Heart left ventricle (tissue), 16 donors: Measurements from ENCODE around the gene MT2A. TPM values are rescaled to one million over a fixed set of nuclear protein-coding genes. Genes with fewer than 3 reads are reported as not detected.
"Not testable (repeated sequence)": the region's sequence is repeated elsewhere in the genome, so short reads cannot be mapped to it uniquely, and the experiment has no call there.

ENCODE experiments used
- ATAC-seq, 4 donors: fragments of 200-7000 bp; cut with Tn5 transposase; one replicate each; pipeline ENCODE4 v1.9.1; 2020 to 2022; ENCODE audit warnings: moderate library complexity in 4 of 4, mild to moderate bottlenecking in 3 of 4, moderate number of reproducible peaks in 1 of 4
- DNase-seq, 5 donors: peaks; one replicate each; pipeline ENCODE4 v3.0.0-alpha.2; 2020
- H3K27ac ChIP-seq, 12 donors: fragments of 200-600 bp; sonication (generic) in 4 of 12; one replicate each; pipeline versions ENCODE4 v1.5.0 to v1.8.0; 2016 to 2022; ENCODE audit warnings: mild to moderate bottlenecking in 2 of 12
- H3K27me3 ChIP-seq, 9 donors: fragments of 200-600 bp; sonication (generic) in 2 of 9; one replicate each; pipeline versions ENCODE4 v1.5.1 to v1.8.0; 2016 to 2022; ENCODE audit warnings: mild to moderate bottlenecking in 3 of 9
- H3K36me3 ChIP-seq, 9 donors: fragments of 200-600 bp; sonication (generic) in 2 of 9; one replicate each; pipeline versions ENCODE4 v1.5.0 to v1.8.0; 2018 to 2022; ENCODE audit warnings: mild to moderate bottlenecking in 2 of 9
- H3K4me1 ChIP-seq, 12 donors: fragments of 200-600 bp; sonication (generic) in 4 of 12; one replicate each; pipeline versions ENCODE4 v1.5.0 to v1.8.0; 2016 to 2022; ENCODE audit warnings: mild to moderate bottlenecking in 3 of 12
- H3K4me3 ChIP-seq, 12 donors: fragments of 200-600 bp; sonication (generic) in 4 of 12; one replicate each; pipeline versions ENCODE4 v1.5.0 to v1.8.0; 2017 to 2022; ENCODE audit warnings: mild to moderate bottlenecking in 9 of 12, moderate library complexity in 4 of 12
- H3K9me3 ChIP-seq, 12 donors: fragments of 200-600 bp; sonication (generic) in 4 of 12; one replicate each; pipeline versions ENCODE4 v1.5.0 to v1.8.0; 2016 to 2022; ENCODE audit warnings: mild to moderate bottlenecking in 1 of 12
- POLR2A ChIP-seq, 2 donors: fragments of 450-650 bp; IDR thresholded peaks; one replicate each; pipeline ENCODE4 v1.6.1; 2017; ENCODE audit warnings: antibody characterized with exemption in 2 of 2, mild to moderate bottlenecking in 2 of 2, moderate library complexity in 2 of 2
- WGBS, 4 donors: extraction: QIAGEN DNeasy Blood & Tissue Kit in 2 of 4; methylation state at CpG; one replicate each; pipeline versions ENCODE4 v1.1.5 to v1.1.7; 2013 to 2018; 5-methylcytosine and 5-hydroxymethylcytosine counted together
- intact Hi-C, 10 donors: fragments of 100-400 bp; cut with DNase I; formaldehyde crosslinking; loops; one replicate each; pipeline versions ENCODE4 v1.11.1 to v1.14.2; 2022
- polyA plus RNA-seq, 2 donors: library from polyadenylated mRNA; stranded (reverse); fragments of 200-250 nt; gene quantifications; one replicate each; pipeline ENCODE4 v1.2.3, GENCODE V29; 2013
- total RNA-seq, 9 donors: library from RNA; depleted of rRNA in 2 of 9; stranded (reverse); fragments of >200 nt in 2 of 9; fragmentation: NEBNext Ultra II Directional in 3 of 9; extraction: Animal tissue kit (Norgen Biotek cat#: 25700) in 3 of 9; gene quantifications; one replicate each; pipeline versions ENCODE4 v1.1.0 to v1.2.4, GENCODE V29; 2016 to 2023
- TF ChIP-seq, protein P1 (sequence below), 12 donors: fragments of 200-600 bp; sonication (generic) in 4 of 12; IDR thresholded peaks; one replicate each; pipeline versions ENCODE4 v1.5.0 to v1.8.0; 2018 to 2022; ENCODE audit warnings: antibody characterized with exemption in 12 of 12, mild to moderate bottlenecking in 5 of 12
- donor health status: ischemic (EF 13 %, LVEDD 7.1; RV severe dilation, severe dysfunction).
- donor health status: healthy with polysubstance abuse.
- donor health status: DM: no; HTN: yes; CAD: no.
- donor health status: DM: no; HTN: no; CAD: no.
- donor health status: ischemic (EF 25% LVEDD 6.9; RV normal size, moderate dysfunction).
- donor health status: ischemic (EF 25% LVEDD 5.7; RV mildly dilated, moderate dysfunction).
- donor health status: healthy.
- donor health status: DM: yes; HTN: yes; CAD: no.
- donor health status: ischemic (EF 35%, LVEDD 5.7; RV mildly dilated, moderate dysfunction).
- donor health status: nonischemic (EF 11% LVEDD 7.7; RV severe dilation, severe dysfunction).
- donor health status: DM: yes; HTN: yes; CAD: no.
- donor health status: PGD.
- donor health status: ischemic (EF 29% LVEDD 5.4; RV normal size, mild dysfunction).
- donor health status: nonischemic (EF 23%, LVEDD 6.1; RV moderate dilation, normal function).

MT2A gene
- total and polyA plus RNA-seq, 11 donors: 44.3 to 318 (median 125) TPM

DNA sequence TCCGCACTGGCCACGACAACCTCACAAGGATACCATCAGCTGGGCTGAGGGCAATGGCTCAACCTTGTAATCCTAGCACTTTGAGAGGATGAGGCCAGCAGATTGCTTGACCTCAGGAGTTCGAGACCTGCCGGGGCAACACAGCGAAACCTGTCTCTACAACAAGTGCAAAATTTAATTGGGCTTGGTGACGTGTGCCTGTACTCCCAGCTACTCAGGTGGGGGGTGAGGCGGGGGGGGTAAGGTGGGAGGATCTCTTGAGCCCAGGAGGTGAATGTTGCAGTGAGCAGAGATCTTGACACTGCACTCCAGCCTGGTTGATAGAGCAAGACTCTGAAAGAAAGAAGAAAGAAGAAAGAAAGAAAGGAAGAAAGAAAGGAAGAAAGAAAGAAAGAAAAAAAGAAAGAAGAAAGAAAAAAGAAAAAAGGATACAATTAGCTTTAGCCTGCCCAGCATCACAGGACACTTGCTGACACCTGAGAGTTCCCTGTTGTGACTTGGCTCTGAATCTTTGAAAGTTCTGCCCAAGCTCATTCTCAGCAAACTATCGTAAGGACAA is 12.0 kb downstream of the MT2A start:
- 77 to 92% (median 89%) methylated on average over 7 to 8 of the region's 8 CpGs for WGBS, 4 donors
- intact Hi-C loops: no loop called here
- Histone ChIP-seq H3K4me1 (peaks cover 0 to 40% (median 17%) of the 10 kb centered on the region in 12 donors), H3K4me3 (no peak overlapping the region), H3K9me3 (no peaks in the 10 kb centered on the region), H3K36me3 (no peaks in the 10 kb centered on the region), H3K27me3 (peaks cover 0 to 11% (median 0%) of the 10 kb centered on the region in 9 donors), H3K27ac (no peak overlapping the region)
- ATAC-seq: no peak
- DNase-seq: no peak
- TF ChIP-seq, protein P1, sequence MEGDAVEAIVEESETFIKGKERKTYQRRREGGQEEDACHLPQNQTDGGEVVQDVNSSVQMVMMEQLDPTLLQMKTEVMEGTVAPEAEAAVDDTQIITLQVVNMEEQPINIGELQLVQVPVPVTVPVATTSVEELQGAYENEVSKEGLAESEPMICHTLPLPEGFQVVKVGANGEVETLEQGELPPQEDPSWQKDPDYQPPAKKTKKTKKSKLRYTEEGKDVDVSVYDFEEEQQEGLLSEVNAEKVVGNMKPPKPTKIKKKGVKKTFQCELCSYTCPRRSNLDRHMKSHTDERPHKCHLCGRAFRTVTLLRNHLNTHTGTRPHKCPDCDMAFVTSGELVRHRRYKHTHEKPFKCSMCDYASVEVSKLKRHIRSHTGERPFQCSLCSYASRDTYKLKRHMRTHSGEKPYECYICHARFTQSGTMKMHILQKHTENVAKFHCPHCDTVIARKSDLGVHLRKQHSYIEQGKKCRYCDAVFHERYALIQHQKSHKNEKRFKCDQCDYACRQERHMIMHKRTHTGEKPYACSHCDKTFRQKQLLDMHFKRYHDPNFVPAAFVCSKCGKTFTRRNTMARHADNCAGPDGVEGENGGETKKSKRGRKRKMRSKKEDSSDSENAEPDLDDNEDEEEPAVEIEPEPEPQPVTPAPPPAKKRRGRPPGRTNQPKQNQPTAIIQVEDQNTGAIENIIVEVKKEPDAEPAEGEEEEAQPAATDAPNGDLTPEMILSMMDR (IDR thresholded peaks at IDR 0.05): no peak
- TF ChIP-seq POLR2A (IDR thresholded peaks at IDR 0.05): no peak

DNA sequence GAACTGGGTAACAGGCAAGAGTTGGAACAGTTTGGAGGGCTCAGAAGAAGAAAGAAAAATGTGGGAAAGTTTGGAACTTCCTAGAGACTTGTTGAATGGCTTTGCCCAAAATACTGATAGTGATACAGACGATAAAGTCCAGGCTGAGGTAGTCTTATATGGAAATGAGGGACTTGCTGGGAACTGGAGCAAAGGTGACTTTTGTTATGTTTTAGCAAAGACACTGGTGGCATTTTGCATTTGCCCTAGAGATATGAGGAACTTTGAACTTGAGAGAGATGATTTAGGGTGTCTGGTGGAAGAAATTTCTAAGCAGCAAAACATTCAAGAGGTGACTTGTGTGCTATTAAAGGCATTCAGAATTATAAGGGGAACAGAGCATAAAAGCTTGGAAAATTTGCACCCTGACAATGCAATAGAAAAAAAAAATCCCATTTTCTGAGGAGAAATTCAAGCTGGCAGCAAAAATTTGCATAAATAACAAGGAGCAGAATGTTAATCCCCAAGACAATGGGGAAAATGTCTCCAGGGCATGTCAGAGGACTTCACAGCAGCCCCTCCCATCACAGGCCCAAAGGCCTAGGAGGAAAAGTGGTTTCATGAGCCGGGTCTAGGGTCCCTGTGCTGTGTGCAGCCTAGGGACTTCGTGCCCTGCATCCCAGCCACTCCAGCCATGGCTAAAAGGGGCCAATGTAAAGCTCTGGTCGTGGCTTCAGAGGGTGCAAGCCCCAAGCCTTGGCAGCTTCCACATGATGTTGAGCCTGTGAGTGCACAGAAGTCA is 13.5 kb downstream of the MT2A start:
- ATAC-seq, DNase-seq, H3K4me3 ChIP-seq, intact Hi-C loops, H3K9me3 ChIP-seq, H3K36me3 ChIP-seq: not testable (repeated sequence)
- peaks cover 0 to 11% (median 0%) of the 10 kb centered on the region in 9 donors for H3K27me3 ChIP-seq
- H3K27ac ChIP-seq: peak overlapping the region in 6 of 12 donors; percentile 3 to 38 (median 33)
- H3K4me1 ChIP-seq: peaks cover 0 to 45% (median 20%) of the 10 kb centered on the region in 12 donors
- WGBS, 4 donors: 68 to 83% (median 79%) methylated on average over 4 of the region's 4 CpGs

DNA sequence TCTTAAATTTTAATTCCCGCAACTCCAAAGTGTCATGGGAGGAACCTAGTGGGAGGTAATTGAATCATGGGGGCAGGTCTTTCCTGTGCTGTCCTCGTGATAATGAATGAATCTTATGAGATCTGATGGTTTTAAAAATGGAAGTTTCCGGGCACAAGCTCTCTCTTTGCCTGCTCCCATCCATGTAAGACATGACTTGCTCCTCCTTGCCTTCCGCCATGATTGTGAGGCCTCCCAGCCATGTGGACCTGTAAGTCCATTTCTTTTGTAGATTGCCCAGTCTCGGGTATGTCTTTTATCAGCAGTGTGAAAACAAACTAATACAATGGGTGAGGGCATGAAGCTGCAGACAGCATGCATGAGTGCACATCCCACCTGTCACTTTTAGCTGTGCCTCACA is 14.8 kb downstream of the MT2A start:
- H3K27me3 ChIP-seq, H3K9me3 ChIP-seq, DNase-seq, H3K4me3 ChIP-seq, ATAC-seq, intact Hi-C loops, H3K36me3 ChIP-seq, H3K27ac ChIP-seq: not testable (repeated sequence)
- 87 to 94% (median 91%) methylated on average over 5 of the region's 5 CpGs for WGBS, 4 donors
- H3K4me1 ChIP-seq: peaks cover 0 to 40% (median 15%) of the 10 kb centered on the region in 12 donors

DNA sequence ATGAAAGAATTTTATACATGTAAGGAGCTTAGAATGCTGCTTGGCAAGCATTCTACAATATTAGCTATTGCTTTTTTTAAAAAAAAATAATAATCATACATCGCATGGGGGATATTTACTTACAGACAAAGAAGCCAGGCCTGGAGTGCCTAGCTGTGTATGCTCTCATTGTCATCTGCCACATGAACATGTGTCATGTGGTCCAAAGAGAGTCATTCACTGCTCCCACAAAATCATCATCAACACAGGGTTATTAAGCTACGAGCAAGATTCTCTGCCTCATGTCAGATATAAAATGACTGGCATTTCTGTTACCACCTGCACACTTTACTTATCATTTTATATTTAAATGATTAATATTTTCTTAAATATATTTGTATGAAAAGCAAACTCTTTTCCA is 15.3 kb downstream of the MT2A start:
- Histone ChIP-seq H3K4me1 (peaks cover 0 to 35% (median 14%) of the 10 kb centered on the region in 12 donors), H3K27me3 (peaks cover 0 to under 1% (median 0%) of the 10 kb centered on the region in 9 donors), H3K9me3 (no peaks in the 10 kb centered on the region), H3K4me3 (no peak overlapping the region), H3K36me3 (no peaks in the 10 kb centered on the region), H3K27ac (no peak overlapping the region)
- intact Hi-C loops: loop anchor here in 2 of 10 donors (2.0 kb wide), 1 partner anchor 15 kb away; the partner anchor contains the start of gene MT2A (in 2 of the 2)
- 91 to 97% (median 94%) methylated on average over 2 of the region's 2 CpGs for WGBS, 4 donors
- no peak for TF ChIP-seq POLR2A (IDR thresholded peaks at IDR 0.05)
- TF ChIP-seq, protein P1 (IDR thresholded peaks at IDR 0.05): no peak
- DNase-seq: no peak
- no peak for ATAC-seq
